H54 (cell line): Measurements from ENCODE around the gene CYP27A1.

Experiments
- DNase-seq: peaks from one replicate; pipeline ENCODE4 v3.0.0; 2011; ENCODE audit warnings: low spot score, mixed read lengths; ENCODE audit not compliant: insufficient read length
- FAIRE-seq: peaks from 3 replicates; lab custom pipeline; 2011; peaks lifted over from hg19 to GRCh38; lab: Jason Lieb, UNC
- POLR2A ChIP-seq: IDR thresholded peaks from 2 replicates; pipeline ENCODE4 v1.6.1; 2011; ENCODE audit warnings: low read depth, mild to moderate bottlenecking, low read length

CYP27A1 gene

GRCh38 chr2:218781691-218782527 is at the start of gene CYP27A1:
TSS of gene CYP27A1 (plus strand) at chr2:218782147. CDS start at chr2:218782183, 36 bp downstream.
- DNase-seq (no peak), FAIRE-seq (no peak)

DNA sequence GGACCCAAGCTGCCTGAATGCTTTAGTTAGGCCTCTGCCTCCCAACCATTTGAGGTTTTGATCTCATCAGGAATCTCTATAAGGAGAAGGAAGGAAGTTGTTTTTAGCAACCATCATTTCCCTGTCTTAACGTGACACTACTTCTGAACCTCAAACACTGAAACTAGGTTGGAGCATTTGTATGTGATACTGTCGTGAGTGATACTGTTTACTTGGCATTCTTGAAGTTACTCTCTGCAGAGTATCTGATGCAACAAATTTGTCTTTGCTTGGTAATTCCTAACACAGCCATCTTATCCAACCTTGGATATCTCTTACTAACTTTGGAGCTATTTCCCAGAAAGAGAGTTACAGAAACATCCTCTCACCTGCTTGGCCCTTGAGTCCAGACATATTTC is 49.2 kb upstream of the CYP27A1 start:
- TF ChIP-seq POLR2A: no peak
- no peak for FAIRE-seq
- no peak for DNase-seq

More at GRCh38 chr2:218781691-218782527, at the start of gene CYP27A1:
- no peak for TF ChIP-seq POLR2A

GRCh38 chr2:218733171-218734021 is 48.6 kb upstream of the CYP27A1 start:
- DNase-seq: no peak
- FAIRE-seq: no peak
- no peak for TF ChIP-seq POLR2A

DNA sequence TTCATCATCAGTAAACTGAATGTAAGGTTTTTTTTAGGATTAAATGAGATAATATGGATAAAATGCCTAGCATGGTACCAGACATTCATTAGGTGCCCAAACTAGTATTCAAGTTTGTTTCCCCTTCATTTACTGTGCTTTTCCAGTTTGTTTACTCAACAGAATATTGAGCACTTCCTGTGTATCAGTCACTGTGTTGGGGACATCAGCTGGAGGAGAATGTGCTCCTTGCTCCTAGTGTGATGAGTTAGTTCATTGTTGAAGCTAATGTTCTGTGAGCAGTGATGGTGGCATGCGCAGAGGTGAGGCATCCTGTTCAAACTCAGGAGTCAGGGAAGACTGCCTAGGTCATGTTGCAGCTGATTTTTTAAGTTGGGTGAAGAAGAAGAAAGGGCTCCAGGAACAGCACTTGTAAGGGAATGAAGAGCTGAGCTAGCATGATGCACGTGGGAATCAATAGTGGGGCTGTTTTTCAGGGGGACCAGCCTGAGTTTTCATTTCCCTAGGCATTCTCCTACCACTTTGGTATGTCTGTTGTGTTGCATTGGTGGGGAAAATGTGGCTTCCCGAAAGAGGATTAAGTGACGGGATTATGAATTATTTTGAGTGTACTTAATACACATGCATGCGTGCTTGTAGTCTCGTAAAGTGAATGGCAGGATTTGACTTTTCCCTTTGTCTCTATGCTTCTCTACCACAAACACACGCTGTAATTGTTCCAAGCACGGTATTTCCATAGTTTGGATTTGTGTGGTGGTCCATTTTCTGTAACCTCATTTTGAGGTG is 47.6 kb upstream of the CYP27A1 start:
- no peak for FAIRE-seq
- DNase-seq: no peak
- TF ChIP-seq POLR2A: no peak

DNA sequence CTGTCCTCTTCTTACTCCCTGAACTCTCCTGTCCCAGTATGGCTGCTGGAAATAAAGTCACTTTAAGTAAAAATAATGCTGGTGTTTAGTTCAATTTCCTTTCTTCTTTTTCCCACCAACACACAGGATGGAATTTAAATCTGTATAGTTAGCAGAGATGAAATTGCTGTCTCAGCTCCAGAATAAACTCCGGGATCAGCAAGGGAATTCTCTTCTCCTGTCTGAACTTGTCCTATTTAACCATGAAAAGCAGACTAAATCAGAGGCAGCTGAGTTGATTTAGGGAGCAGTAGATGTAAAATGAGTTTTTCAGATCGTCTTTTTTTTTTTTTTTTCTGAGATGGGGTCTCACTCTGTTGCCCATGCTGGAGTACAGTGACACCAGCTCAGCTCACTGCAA is 45.4 kb upstream of the CYP27A1 start:
- DNase-seq (no peak), FAIRE-seq (no peak)
- no peak for TF ChIP-seq POLR2A

DNA sequence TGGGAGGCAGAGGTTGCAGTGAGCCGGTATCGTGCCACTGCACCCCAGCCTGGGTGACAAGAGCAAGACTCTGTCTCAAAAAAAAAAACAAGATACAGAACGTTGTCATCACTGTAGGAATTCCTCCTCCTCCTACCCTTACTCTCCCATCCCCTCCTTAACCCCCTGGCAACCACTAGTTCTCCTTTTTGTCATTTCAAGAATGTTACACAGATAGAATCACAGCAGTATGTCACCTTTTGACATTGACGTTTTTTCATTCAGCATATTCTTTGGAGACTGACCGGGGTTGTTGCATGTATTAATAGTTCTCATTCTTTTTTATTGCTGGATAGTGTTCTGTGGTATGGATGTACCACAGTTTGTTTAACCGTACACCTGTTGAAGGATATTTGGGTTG is 38.9 kb upstream of the CYP27A1 start:
- DNase-seq (no peak), FAIRE-seq (no peak)
- no peak for TF ChIP-seq POLR2A

GRCh38 chr2:218744615-218745014 is 37.3 kb upstream of the CYP27A1 start:
- DNase-seq (no peak), FAIRE-seq (no peak)
- TF ChIP-seq POLR2A: no peak

GRCh38 chr2:218745160-218745558 is 36.8 kb upstream of the CYP27A1 start:
- TF ChIP-seq POLR2A: no peak
- DNase-seq (no peak), FAIRE-seq (no peak)

- no peak for TF ChIP-seq POLR2A
- DNase-seq: no peak
- no peak for FAIRE-seq
These were observed 36.1 kb upstream of the CYP27A1 start for GRCh38 chr2:218745559-218746469.

DNA sequence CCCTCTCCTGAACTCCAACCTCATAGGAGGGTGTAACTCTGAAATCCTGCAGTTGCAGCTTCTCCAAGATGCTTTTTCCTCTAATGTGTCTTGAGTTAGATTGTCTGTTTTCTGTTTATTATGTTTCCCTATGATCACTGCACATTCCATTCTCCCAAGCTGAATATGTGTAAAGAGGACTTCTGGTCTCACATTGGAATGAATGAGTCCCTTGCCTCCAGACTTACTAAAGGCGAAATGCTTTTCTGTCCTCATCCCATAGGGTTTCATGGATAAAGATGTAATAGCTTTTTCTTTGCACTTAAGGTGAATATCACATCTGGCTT is 35.5 kb upstream of the CYP27A1 start:
- DNase-seq: no peak
- no peak for FAIRE-seq
- no peak for TF ChIP-seq POLR2A

DNA sequence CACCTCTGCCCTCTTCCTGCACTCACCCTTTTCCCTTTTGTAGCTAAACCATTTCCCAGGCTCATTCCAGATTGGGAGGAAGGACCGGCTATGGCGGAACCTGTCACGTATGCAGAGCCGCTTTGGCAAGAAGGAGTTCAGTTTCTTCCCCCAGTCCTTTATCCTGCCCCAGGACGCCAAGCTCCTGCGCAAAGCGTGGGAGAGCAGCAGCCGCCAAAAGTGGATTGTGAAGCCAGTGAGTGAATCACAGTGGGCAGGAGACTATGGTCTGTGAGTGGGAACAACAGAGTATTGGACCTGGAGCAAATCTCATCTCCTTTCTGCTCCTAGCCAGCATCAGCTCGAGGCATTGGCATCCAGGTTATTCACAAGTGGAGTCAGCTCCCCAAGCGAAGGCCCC is 35.0 kb upstream of the CYP27A1 start:
- no peak for DNase-seq
- FAIRE-seq: no peak
- TF ChIP-seq POLR2A: no peak

- FAIRE-seq: no peak
- DNase-seq: no peak
- TF ChIP-seq POLR2A: no peak
These were observed 33.1 kb upstream of the CYP27A1 start for GRCh38 chr2:218748741-218749441.
